Neural progenitor cell (in vitro differentiated cells): Measurements from ENCODE around the gene ZNF280D.

Experiments used
- EZH2 ChIP-seq: fragments of 200-600 bp; sonication (generic); IDR thresholded peaks from 2 replicates; pipeline ENCODE4 v1.6.1; 2017; ENCODE audit warnings: antibody characterized with exemption, mild to moderate bottlenecking, moderate library complexity
- TF ChIP-seq, protein P1 (sequence below): fragments of 200-600 bp; sonication (generic); IDR thresholded peaks from 2 replicates; pipeline ENCODE4 v1.5.1; 2017; ENCODE audit warnings: antibody characterized with exemption, mild to moderate bottlenecking

GRCh38 chr15:56659197-56659596 is 74.1 kb downstream of the ZNF280D start:
- TF ChIP-seq, protein P1, sequence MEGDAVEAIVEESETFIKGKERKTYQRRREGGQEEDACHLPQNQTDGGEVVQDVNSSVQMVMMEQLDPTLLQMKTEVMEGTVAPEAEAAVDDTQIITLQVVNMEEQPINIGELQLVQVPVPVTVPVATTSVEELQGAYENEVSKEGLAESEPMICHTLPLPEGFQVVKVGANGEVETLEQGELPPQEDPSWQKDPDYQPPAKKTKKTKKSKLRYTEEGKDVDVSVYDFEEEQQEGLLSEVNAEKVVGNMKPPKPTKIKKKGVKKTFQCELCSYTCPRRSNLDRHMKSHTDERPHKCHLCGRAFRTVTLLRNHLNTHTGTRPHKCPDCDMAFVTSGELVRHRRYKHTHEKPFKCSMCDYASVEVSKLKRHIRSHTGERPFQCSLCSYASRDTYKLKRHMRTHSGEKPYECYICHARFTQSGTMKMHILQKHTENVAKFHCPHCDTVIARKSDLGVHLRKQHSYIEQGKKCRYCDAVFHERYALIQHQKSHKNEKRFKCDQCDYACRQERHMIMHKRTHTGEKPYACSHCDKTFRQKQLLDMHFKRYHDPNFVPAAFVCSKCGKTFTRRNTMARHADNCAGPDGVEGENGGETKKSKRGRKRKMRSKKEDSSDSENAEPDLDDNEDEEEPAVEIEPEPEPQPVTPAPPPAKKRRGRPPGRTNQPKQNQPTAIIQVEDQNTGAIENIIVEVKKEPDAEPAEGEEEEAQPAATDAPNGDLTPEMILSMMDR = no peak
- TF ChIP-seq EZH2 = no peak
